Activated CD4-positive, alpha-beta T cell treated with anti-CD3 and anti-CD28 coated beads, Interleukin-2, Interleukin-4, amounts not matched to agents 100 ng/mL and 50 ng/mL, durations not matched to agents 16 hours and 8 hours (primary cell): ENCODE measurements around the gene MTM1.

ENCODE experiments used
- DNase-seq: peaks from one replicate; pipeline ENCODE4 v3.0.0-alpha.2; 2020; ENCODE audit warnings: low spot score

Gene MTM1

GRCh38 chrX:150676221-150676620 lies 107.8 kb downstream of the MTM1 start:
- DNase-seq: no peak

- no peak for DNase-seq
Measured at GRCh38 chrX:150680974-150681373, 112.6 kb downstream of the MTM1 start.

- no peak for DNase-seq
Measured at GRCh38 chrX:150683112-150683511, 114.7 kb downstream of the MTM1 start.

- peak; percentile 67 for DNase-seq
Measured at GRCh38 chrX:150683536-150684146, 115.2 kb downstream of the MTM1 start.

GRCh38 chrX:150688911-150689451 lies 120.6 kb downstream of the MTM1 start:
- no peak for DNase-seq

- no peak for DNase-seq
Measured at GRCh38 chrX:150690126-150690525, 121.7 kb downstream of the MTM1 start.

GRCh38 chrX:150692296-150692695 lies 123.9 kb downstream of the MTM1 start:
- no peak for DNase-seq

- DNase-seq: no peak
Measured at GRCh38 chrX:150692831-150693724, 124.7 kb downstream of the MTM1 start, which contains the start of gene MTMR1. Gene MTMR1 (plus strand): TSS chrX:150693396. CDS start chrX:150693531, 135 bp downstream.

- DNase-seq: peak; percentile 73
Measured at GRCh38 chrX:150693725-150694574, 125.5 kb downstream of the MTM1 start.

- no peak for DNase-seq
Measured at GRCh38 chrX:150694738-150695410, 126.5 kb downstream of the MTM1 start.

GRCh38 chrX:150696331-150696730 lies 127.9 kb downstream of the MTM1 start:
- no peak for DNase-seq

GRCh38 chrX:150696866-150697265 lies 128.4 kb downstream of the MTM1 start:
- no peak for DNase-seq

GRCh38 chrX:150697641-150698040 lies 129.2 kb downstream of the MTM1 start:
- no peak for DNase-seq

GRCh38 chrX:150698981-150699380 lies 130.6 kb downstream of the MTM1 start:
- no peak for DNase-seq

GRCh38 chrX:150700107-150700506 lies 131.7 kb downstream of the MTM1 start:
- DNase-seq: no peak

GRCh38 chrX:150701377-150701776 lies 133.0 kb downstream of the MTM1 start:
- DNase-seq: no peak

GRCh38 chrX:150702966-150703694 lies 134.7 kb downstream of the MTM1 start:
- no peak for DNase-seq

- no peak for DNase-seq
Measured at GRCh38 chrX:150703695-150703974, 135.2 kb downstream of the MTM1 start.

GRCh38 chrX:150704030-150704613 lies 135.7 kb downstream of the MTM1 start:
- DNase-seq: no peak

GRCh38 chrX:150712619-150713018 lies 144.2 kb downstream of the MTM1 start:
- no peak for DNase-seq

- no peak for DNase-seq
Measured at GRCh38 chrX:150715184-150715583, 146.8 kb downstream of the MTM1 start.
